GM12878 (cell line): ENCODE data around the gene KIF26A. TPM values are rescaled to one million over a fixed set of nuclear protein-coding genes. Genes with fewer than 3 reads are reported as not detected.

Source experiments
- ATAC-seq: fragments of 200-7000 bp; cut with Tn5 transposase; 3 replicates; pipeline ENCODE4 v1.9.1; 2020; ENCODE audit warnings: mild to moderate bottlenecking, moderate library complexity
- BruUV-seq: library from RNA; stranded (reverse); fragments of 400-500 nt; replicated peaks from 2 replicates; lab custom pipeline; 2021; lab: Mats Ljungman, UMichigan
- CTCF ChIA-PET: fragments of 300-600 bp; sonication (Branson Sonifier 250); formaldehyde crosslinking; extraction: SDS; loops from one replicate; lab custom pipeline; 2021; ENCODE audit warnings: inconsistent platforms; lab: Yijun Ruan, JAX
- POLR2A ChIA-PET: fragments of 350-600 bp; formaldehyde crosslinking; extraction: SDS; loops from one replicate; lab custom pipeline; 2021; ENCODE audit warnings: inconsistent platforms; lab: Charles Lee
- RAD21 ChIA-PET: fragments of 300-600 bp; sonication (Branson Sonifier 250); formaldehyde crosslinking; loops from one replicate; lab custom pipeline; 2023; ENCODE audit warnings: antibody characterized with exemption; ENCODE audit not compliant: unreplicated experiment; lab: Charles Lee
- SMC1A ChIA-PET: fragments of 300-600 bp; sonication (Branson Sonifier 250); formaldehyde crosslinking; loops from one replicate; lab custom pipeline; 2023; ENCODE audit not compliant: unreplicated experiment, uncharacterized antibody; lab: Charles Lee
- DNase-seq: peaks from one replicate; pipeline ENCODE4 v3.0.0-alpha.2; 2011; ENCODE audit warnings: low read depth, low spot score
- FAIRE-seq: peaks from 3 replicates; lab custom pipeline; 2011; peaks lifted over from hg19 to GRCh38; lab: Jason Lieb, UNC
- H2AFZ ChIP-seq: 2 replicates; pipeline ENCODE4 v1.6.0; 2011; ENCODE audit warnings: low read depth, low read length, control low read depth; ENCODE audit not compliant: control insufficient read depth
- H3K27ac ChIP-seq: 2 replicates; pipeline ENCODE4 v1.5.1; 2011; ENCODE audit warnings: control low read depth; ENCODE audit not compliant: control insufficient read depth, insufficient read depth
- H3K27me3 ChIP-seq, 2 experiments: replicated peaks in 1 of 2; 2 replicates each; pipeline versions ENCODE4 v1.6.0 to v1.6.1; 2011; ENCODE audit warnings: low read length in 1 of 2; ENCODE audit not compliant: control insufficient read depth in 2 of 2, insufficient read depth in 2 of 2
- H3K36me3 ChIP-seq, 2 experiments: 2 replicates each; pipeline ENCODE4 v1.5.1; 2011; ENCODE audit warnings: low read length in 1 of 2; ENCODE audit not compliant: control insufficient read depth in 2 of 2, insufficient read depth in 2 of 2
- H3K4me1 ChIP-seq: 2 replicates; pipeline ENCODE4 v1.6.1; 2011; ENCODE audit warnings: mild to moderate bottlenecking, low read length, moderate library complexity, mixed read lengths; ENCODE audit not compliant: control insufficient read depth, insufficient read depth
- H3K4me2 ChIP-seq: 2 replicates; pipeline ENCODE4 v1.6.0; 2011; ENCODE audit warnings: control low read depth; ENCODE audit not compliant: control insufficient read depth, insufficient read depth
- H3K4me3 ChIP-seq: fragments of 200-600 bp; sonication (generic); 2 replicates; pipeline ENCODE4 v1.5.1; 2016
- H3K79me2 ChIP-seq: 2 replicates; pipeline ENCODE4 v1.6.0; 2011; ENCODE audit warnings: low read length; ENCODE audit not compliant: control insufficient read depth, insufficient read depth
- H3K9ac ChIP-seq: 2 replicates; pipeline ENCODE4 v1.8.0; 2011; ENCODE audit warnings: low read length, control low read depth, mixed read lengths; ENCODE audit not compliant: control insufficient read depth, insufficient read depth
- H3K9me3 ChIP-seq: replicated peaks from 3 replicates; pipeline ENCODE4 v1.5.1; 2011; ENCODE audit warnings: mild to moderate bottlenecking, low read length; ENCODE audit not compliant: control insufficient read depth, insufficient read depth
- H4K20me1 ChIP-seq: 2 replicates; pipeline ENCODE4 v1.6.0; 2011; ENCODE audit not compliant: control insufficient read depth, insufficient read depth
- DPF2 ChIP-seq: fragments of 450-650 bp; IDR thresholded peaks from 2 replicates; pipeline ENCODE4 v1.6.1; 2017; ENCODE audit warnings: mild to moderate bottlenecking
- HDAC2 ChIP-seq: fragments of 200-600 bp; sonication (generic); IDR thresholded peaks from 2 replicates; pipeline ENCODE4 v1.6.1; 2017
- LARP7 ChIP-seq: fragments of 450-650 bp; IDR thresholded peaks from 2 replicates; pipeline ENCODE4 v1.6.1; 2017; ENCODE audit warnings: mild to moderate bottlenecking
- NFYB ChIP-seq: IDR thresholded peaks from 2 replicates; pipeline ENCODE4 v1.6.1; 2011; ENCODE audit warnings: low read depth, mild to moderate bottlenecking, low read length, improper control_type of control experiment, moderate library complexity; ENCODE audit not compliant: insufficient read depth
- PKNOX1 ChIP-seq: fragments of 450-650 bp; IDR thresholded peaks from 2 replicates; pipeline ENCODE4 v1.6.1; 2016; ENCODE audit warnings: mild to moderate bottlenecking
- POLR2A ChIP-seq: IDR thresholded peaks from 2 replicates; pipeline ENCODE4 v1.6.1; 2011; ENCODE audit warnings: low read depth, mild to moderate bottlenecking, low read length
- POLR2AphosphoS5 ChIP-seq: IDR thresholded peaks from 2 replicates; pipeline ENCODE4 v1.6.1; 2011; ENCODE audit warnings: mild to moderate bottlenecking, low read length, inconsistent platforms
- POU2F2 ChIP-seq: IDR thresholded peaks from 3 replicates; pipeline ENCODE4 v1.6.1; 2011; ENCODE audit warnings: low read depth, mild to moderate bottlenecking, low read length, borderline replicate concordance
- PRDM15 ChIP-seq: fragments of 450-650 bp; formaldehyde crosslinking; IDR thresholded peaks from 2 replicates; pipeline ENCODE4 v1.4.0; 2020; ENCODE audit warnings: mild to moderate bottlenecking, moderate library complexity
- RB1 ChIP-seq: fragments of 450-650 bp; formaldehyde crosslinking; IDR thresholded peaks from 2 replicates; pipeline ENCODE4 v1.6.1; 2017; ENCODE audit warnings: mild to moderate bottlenecking, borderline replicate concordance
- RCOR1 ChIP-seq: conservative IDR thresholded peaks from 2 replicates; pipeline ENCODE4 v1.6.1; 2012; ENCODE audit warnings: low read depth, low read length, improper control_type of control experiment
- SMC3 ChIP-seq: IDR thresholded peaks from 2 replicates; pipeline ENCODE4 v1.6.1; 2011; ENCODE audit warnings: low read length, improper control_type of control experiment, borderline replicate concordance
- STAT1 ChIP-seq: fragments of 450-650 bp; conservative IDR thresholded peaks from 2 replicates; pipeline ENCODE4 v1.6.1; 2014; ENCODE audit warnings: antibody characterized with exemption, mild to moderate bottlenecking
- TCF12 ChIP-seq: IDR thresholded peaks from 2 replicates; pipeline ENCODE4 v1.6.1; 2011; ENCODE audit warnings: low read depth, mild to moderate bottlenecking, low read length
- TCF3 ChIP-seq: IDR thresholded peaks from 2 replicates; pipeline ENCODE4 v1.6.1; 2012; ENCODE audit warnings: low read depth, mild to moderate bottlenecking, low read length, borderline replicate concordance; ENCODE audit not compliant: insufficient read depth
- YY1 ChIP-seq: IDR thresholded peaks from 2 replicates; pipeline ENCODE4 v1.6.1; 2011; ENCODE audit warnings: low read depth, mild to moderate bottlenecking, low read length
- ZNF622 ChIP-seq: fragments of 450-650 bp; IDR thresholded peaks from 2 replicates; pipeline ENCODE4 v1.6.1; 2017; ENCODE audit warnings: mild to moderate bottlenecking, inconsistent platforms
- WGBS: methylation state at CpG from one replicate; pipeline ENCODE4 v1.1.6; 2016; ENCODE audit warnings: low lambda C conversion rate; ENCODE audit not compliant: insufficient replicate concordance, insufficient coverage; ENCODE audit errors: missing lambda C conversion rate; 5-methylcytosine and 5-hydroxymethylcytosine counted together
- in situ Hi-C: fragments of 300-500 bp; cut with MboI; formaldehyde crosslinking; loops from 9 replicates; pipeline ENCODE4 v1.14.3; 2018; ENCODE audit warnings: mixed read lengths
- intact Hi-C: fragments of 100-400 bp; cut with micrococcal nuclease; formaldehyde crosslinking; loops from one replicate; pipeline ENCODE4 v1.14.2; 2022; ENCODE audit not compliant: unreplicated experiment
- polyA plus RNA-seq, 11 experiments: library from polyadenylated mRNA; depleted of rRNA in 4 of 11; unstranded in 6 of 11; stranded (reverse) in 5 of 11; fragments of >200 nt; fragmentation: Nextera tagmentation in 4 of 11; fragmentation: Illumina TruSeq in 1 of 11; extraction: Ambion mirVana in 4 of 11; extraction: Trizol in 1 of 11; gene quantifications; 1 replicate in 1 of 11; 2 replicates in 10 of 11; pipeline versions ENCODE4 v1.2.1 to v1.2.3, GENCODE V29; 2011 to 2016; ENCODE audit warnings: inconsistent platforms in 2 of 11, missing spikeins in 2 of 11, low read depth in 1 of 11
- total RNA-seq, 4 experiments: library from RNA; depleted of rRNA in 3 of 4; stranded (reverse); fragments of >200 nt in 3 of 4; fragmentation: Illumina TruSeq in 1 of 4; extraction: Trizol in 1 of 4; gene quantifications; 2 replicates each; pipeline versions ENCODE4 v1.2.1 to v1.2.3, GENCODE V29; 2013 to 2021

The KIF26A gene
- total and polyA plus RNA-seq, 10 of the 15 experiments (the other 5 are each of a cell fraction or from before 2014, with no cell fraction given): 0.05 TPM; not detected in 9

DNA sequence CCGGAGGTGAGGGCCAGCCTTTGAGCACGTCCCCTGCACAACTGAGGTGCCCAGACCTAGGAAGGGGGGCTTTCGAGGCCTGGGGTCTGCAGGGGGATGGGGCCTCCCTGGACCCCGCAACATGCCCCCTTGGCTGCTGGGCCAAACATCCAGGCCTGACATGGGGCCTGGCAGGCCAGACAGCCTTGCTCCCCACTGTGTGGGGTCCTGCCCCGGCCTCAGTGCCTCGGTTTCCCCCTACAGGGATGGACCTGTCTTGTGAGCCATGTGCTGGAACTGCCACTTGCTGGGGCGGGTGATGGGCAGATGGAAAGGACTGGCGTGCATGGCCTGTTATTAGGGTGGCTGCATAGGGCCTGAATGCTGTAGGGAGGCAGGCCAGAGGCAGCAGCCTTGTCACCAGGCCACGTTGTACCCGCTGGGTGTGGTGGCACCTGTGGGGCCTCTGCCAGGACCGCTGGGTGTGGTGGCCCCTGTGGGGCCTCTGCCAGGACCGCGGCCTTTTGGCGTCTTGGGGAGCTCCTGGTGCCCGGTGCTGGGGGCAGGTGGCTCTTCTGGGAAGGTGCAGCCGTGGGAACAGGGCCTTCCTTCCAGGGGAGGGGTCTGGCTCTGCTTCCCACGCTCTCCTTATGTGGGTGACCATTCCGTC, 32.4 kb upstream of the KIF26A start (continued):
- TF ChIP-seq PRDM15 (CRISPR knock-in tag) (no peak), POLR2AphosphoS5 (no peak), POLR2A (no peak), SMC3 (no peak), YY1 (no peak), LARP7 (no peak), RCOR1 (no peak), DPF2 (no peak), POU2F2 (no peak), HDAC2 (no peak), NFYB (no peak)

DNA sequence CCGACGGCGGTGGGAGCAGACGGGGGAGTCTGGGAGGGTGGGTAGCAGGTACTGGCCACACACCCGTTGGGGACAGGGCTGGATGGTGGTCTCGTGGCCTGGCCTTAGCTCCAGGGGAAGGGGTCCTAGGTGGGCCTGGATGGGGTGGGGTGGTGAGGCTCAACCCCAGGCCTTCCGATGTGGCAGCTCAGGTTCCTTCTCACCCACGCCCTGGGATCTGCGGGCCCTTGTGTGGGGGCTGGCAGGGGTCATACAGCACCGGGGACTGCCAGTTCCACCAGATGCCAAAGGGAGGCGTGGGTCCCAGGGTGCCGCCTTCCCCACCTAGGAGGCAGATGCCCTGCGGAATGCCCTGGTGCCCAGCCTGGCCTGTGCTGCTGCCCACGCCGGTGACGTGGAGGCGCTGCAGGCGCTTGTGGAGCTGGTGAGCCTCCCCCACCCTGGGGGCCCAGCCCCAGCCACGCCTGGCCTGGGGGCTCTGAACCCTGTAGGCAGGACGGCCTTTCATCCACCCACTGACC, 31.9 kb upstream of the KIF26A start:
- no peak overlapping the region for H3K4me3 ChIP-seq
- H3K27ac ChIP-seq: no peak overlapping the region
- TF ChIP-seq PKNOX1 (no peak), HDAC2 (no peak), STAT1 (no peak), ZNF622 (no peak), RB1 (no peak), TCF3 (no peak), TCF12 (no peak)
- TF ChIP-seq, all 136 proteins: peak for 0
- no peak for FAIRE-seq
- no peak for DNase-seq
- Histone ChIP-seq H3K4me1 (no peaks in the 10 kb centered on the region), H4K20me1 (no peaks in the 10 kb centered on the region), H3K4me2 (no peak overlapping the region), H2AFZ (no peak overlapping the region), H3K27me3 (no peaks in the 10 kb centered on the region), H3K9ac (no peak overlapping the region), H3K79me2 (no peaks in the 10 kb centered on the region), H3K36me3 (no peaks in the 10 kb centered on the region), H3K9me3 (no peaks in the 10 kb centered on the region)
- 36% methylated on average over 14 of the region's 20 CpGs for WGBS
- SMC1A ChIA-PET: no interaction called here
- POLR2A ChIA-PET: no interaction called here
- RAD21 ChIA-PET: no interaction called here
- CTCF ChIA-PET: no interaction called here
- intact Hi-C loops (no loop called here), in situ Hi-C loops (no loop called here)
- ATAC-seq: no peak
- BruUV-seq: no TSS peak
